Measurements from ENCODE around the gene SFXN1. TPM values are rescaled to one million over a fixed set of nuclear protein-coding genes. Genes with fewer than 3 reads are reported as not detected.

SFXN1 gene
- total and polyA plus RNA-seq, 4 donors, result 47.3 to 241 (median 53.7) TPM

DNA sequence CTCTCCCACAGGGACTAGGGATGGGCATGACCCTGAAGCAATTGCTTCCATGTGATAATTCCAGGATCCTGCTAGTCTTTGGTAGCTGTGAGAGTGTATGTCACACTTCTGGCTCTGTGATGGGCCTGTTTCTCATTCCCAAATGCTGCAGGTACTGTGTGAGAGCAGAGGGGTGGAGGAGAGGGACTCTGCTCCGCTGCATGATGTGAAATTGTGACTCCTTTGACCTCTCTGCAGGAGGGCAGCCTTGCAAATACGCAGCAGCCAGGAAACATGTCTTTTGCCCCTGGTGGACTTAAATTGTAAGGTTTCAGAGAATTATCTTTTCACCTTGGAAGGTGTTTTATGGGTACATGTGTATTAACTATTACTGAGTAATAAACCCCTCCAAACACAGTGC, 61.6 kb downstream of the SFXN1 start:
- no peaks in the 10 kb centered on the region for H3K27me3 ChIP-seq (ENCODE audit: control insufficient read depth in 4 of 4, insufficient read depth in 4 of 4, low read length in 3 of 4)
- no peaks in the 10 kb centered on the region for H3K4me1 ChIP-seq (ENCODE audit: control insufficient read depth in 4 of 4, insufficient read depth in 4 of 4, low read length in 3 of 4)
- no peak for DNase-seq (ENCODE audit: low spot score)
- H3K9ac ChIP-seq (ENCODE audit: low read depth in 1 of 2, low read length in 2 of 2), result no peak overlapping the region
- 84% methylated on average over 2 of the region's 2 CpGs for WGBS
- H3K27ac ChIP-seq (ENCODE audit: low read depth in 1 of 2, low read length in 2 of 2), result no peak overlapping the region
- no peak overlapping the region for H3K4me3 ChIP-seq (ENCODE audit: low read depth in 1 of 3, low read length in 3 of 3)
- TF ChIP-seq GABPA (IDR thresholded peaks at IDR 0.05 in 1 of 2, conservative IDR thresholded peaks at IDR 0.05 in 1 of 2) (no peak), FOXA1 (IDR thresholded peaks at IDR 0.05) (no peak), RAD21 (IDR thresholded peaks at IDR 0.05) (no peak)
- no peaks in the 10 kb centered on the region for H3K36me3 ChIP-seq (ENCODE audit: control insufficient read depth in 4 of 4, insufficient read depth in 3 of 4, low read depth in 1 of 4, low read length in 3 of 4)
- peaks cover 0 to 8% (median 4%) of the 10 kb centered on the region in 4 donors for H3K9me3 ChIP-seq (ENCODE audit: control insufficient read depth in 4 of 4, low read length in 3 of 4)

- peaks cover 0 to 8% (median 4%) of the 10 kb centered on the region in 4 donors for H3K9me3 ChIP-seq (ENCODE audit: control insufficient read depth in 4 of 4, low read length in 3 of 4)
Measured at GRCh38 chr5:175541264-175541663, 62.9 kb downstream of the SFXN1 start.

GRCh38 chr5:175542232-175542965, 64.0 kb downstream of the SFXN1 start:
- H3K27ac ChIP-seq (ENCODE audit: low read depth in 1 of 2, low read length in 2 of 2), result no peak overlapping the region
- DNase-seq (ENCODE audit: low spot score), result no peak
- peaks cover 0 to 7% (median 0%) of the 10 kb centered on the region in 4 donors for H3K27me3 ChIP-seq (ENCODE audit: control insufficient read depth in 4 of 4, insufficient read depth in 4 of 4, low read length in 3 of 4)
- no peaks in the 10 kb centered on the region for H3K36me3 ChIP-seq (ENCODE audit: control insufficient read depth in 4 of 4, insufficient read depth in 3 of 4, low read depth in 1 of 4, low read length in 3 of 4)
- no peaks in the 10 kb centered on the region for H3K4me1 ChIP-seq (ENCODE audit: control insufficient read depth in 4 of 4, insufficient read depth in 4 of 4, low read length in 3 of 4)
- no peak overlapping the region for H3K4me3 ChIP-seq (ENCODE audit: low read depth in 1 of 3, low read length in 3 of 3)
- peaks cover 0 to 8% (median 4%) of the 10 kb centered on the region in 4 donors for H3K9me3 ChIP-seq (ENCODE audit: control insufficient read depth in 4 of 4, low read length in 3 of 4)
- TF ChIP-seq, protein P1, sequence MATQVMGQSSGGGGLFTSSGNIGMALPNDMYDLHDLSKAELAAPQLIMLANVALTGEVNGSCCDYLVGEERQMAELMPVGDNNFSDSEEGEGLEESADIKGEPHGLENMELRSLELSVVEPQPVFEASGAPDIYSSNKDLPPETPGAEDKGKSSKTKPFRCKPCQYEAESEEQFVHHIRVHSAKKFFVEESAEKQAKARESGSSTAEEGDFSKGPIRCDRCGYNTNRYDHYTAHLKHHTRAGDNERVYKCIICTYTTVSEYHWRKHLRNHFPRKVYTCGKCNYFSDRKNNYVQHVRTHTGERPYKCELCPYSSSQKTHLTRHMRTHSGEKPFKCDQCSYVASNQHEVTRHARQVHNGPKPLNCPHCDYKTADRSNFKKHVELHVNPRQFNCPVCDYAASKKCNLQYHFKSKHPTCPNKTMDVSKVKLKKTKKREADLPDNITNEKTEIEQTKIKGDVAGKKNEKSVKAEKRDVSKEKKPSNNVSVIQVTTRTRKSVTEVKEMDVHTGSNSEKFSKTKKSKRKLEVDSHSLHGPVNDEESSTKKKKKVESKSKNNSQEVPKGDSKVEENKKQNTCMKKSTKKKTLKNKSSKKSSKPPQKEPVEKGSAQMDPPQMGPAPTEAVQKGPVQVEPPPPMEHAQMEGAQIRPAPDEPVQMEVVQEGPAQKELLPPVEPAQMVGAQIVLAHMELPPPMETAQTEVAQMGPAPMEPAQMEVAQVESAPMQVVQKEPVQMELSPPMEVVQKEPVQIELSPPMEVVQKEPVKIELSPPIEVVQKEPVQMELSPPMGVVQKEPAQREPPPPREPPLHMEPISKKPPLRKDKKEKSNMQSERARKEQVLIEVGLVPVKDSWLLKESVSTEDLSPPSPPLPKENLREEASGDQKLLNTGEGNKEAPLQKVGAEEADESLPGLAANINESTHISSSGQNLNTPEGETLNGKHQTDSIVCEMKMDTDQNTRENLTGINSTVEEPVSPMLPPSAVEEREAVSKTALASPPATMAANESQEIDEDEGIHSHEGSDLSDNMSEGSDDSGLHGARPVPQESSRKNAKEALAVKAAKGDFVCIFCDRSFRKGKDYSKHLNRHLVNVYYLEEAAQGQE (IDR thresholded peaks at IDR 0.05), result no peak
- no peak for TF ChIP-seq FOXA1 (IDR thresholded peaks at IDR 0.05)
- TF ChIP-seq RXRA (IDR thresholded peaks at IDR 0.05), result no peak
- TF ChIP-seq, protein P2, sequence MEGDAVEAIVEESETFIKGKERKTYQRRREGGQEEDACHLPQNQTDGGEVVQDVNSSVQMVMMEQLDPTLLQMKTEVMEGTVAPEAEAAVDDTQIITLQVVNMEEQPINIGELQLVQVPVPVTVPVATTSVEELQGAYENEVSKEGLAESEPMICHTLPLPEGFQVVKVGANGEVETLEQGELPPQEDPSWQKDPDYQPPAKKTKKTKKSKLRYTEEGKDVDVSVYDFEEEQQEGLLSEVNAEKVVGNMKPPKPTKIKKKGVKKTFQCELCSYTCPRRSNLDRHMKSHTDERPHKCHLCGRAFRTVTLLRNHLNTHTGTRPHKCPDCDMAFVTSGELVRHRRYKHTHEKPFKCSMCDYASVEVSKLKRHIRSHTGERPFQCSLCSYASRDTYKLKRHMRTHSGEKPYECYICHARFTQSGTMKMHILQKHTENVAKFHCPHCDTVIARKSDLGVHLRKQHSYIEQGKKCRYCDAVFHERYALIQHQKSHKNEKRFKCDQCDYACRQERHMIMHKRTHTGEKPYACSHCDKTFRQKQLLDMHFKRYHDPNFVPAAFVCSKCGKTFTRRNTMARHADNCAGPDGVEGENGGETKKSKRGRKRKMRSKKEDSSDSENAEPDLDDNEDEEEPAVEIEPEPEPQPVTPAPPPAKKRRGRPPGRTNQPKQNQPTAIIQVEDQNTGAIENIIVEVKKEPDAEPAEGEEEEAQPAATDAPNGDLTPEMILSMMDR (IDR thresholded peaks at IDR 0.05; ENCODE audit: low read depth, low read length, missing input control), result no peak
- TF ChIP-seq SP1 (IDR thresholded peaks at IDR 0.05), result no peak
- no peak for TF ChIP-seq JUND (IDR thresholded peaks at IDR 0.05)
- 56% methylated on average over 5 of the region's 5 CpGs for WGBS
- no peak overlapping the region for H3K9ac ChIP-seq (ENCODE audit: low read depth in 1 of 2, low read length in 2 of 2)

More at GRCh38 chr5:175541264-175541663, 62.9 kb downstream of the SFXN1 start:
- Histone ChIP-seq H3K9ac (ENCODE audit: low read depth in 1 of 2, low read length in 2 of 2) (no peak overlapping the region), H3K4me1 (ENCODE audit: control insufficient read depth in 4 of 4, insufficient read depth in 4 of 4, low read length in 3 of 4) (no peaks in the 10 kb centered on the region), H3K36me3 (ENCODE audit: control insufficient read depth in 4 of 4, insufficient read depth in 3 of 4, low read depth in 1 of 4, low read length in 3 of 4) (no peaks in the 10 kb centered on the region), H3K4me3 (ENCODE audit: low read depth in 1 of 3, low read length in 3 of 3) (no peak overlapping the region), H3K27me3 (ENCODE audit: control insufficient read depth in 4 of 4, insufficient read depth in 4 of 4, low read length in 3 of 4) (no peaks in the 10 kb centered on the region), H3K27ac (ENCODE audit: low read depth in 1 of 2, low read length in 2 of 2) (no peak overlapping the region)
- DNase-seq (ENCODE audit: low spot score), result no peak
- 61% methylated on average over 4 of the region's 4 CpGs for WGBS
- no peak for TF ChIP-seq FOXA2 (IDR thresholded peaks at IDR 0.05)
- TF ChIP-seq MAX (IDR thresholded peaks at IDR 0.05), result no peak
- TF ChIP-seq TAF1 (conservative IDR thresholded peaks at IDR 0.05), result no peak
- TF ChIP-seq SP1 (IDR thresholded peaks at IDR 0.05), result no peak
- TF ChIP-seq EGR1 (IDR thresholded peaks at IDR 0.05; ENCODE audit: low read depth in 2 of 2), result no peak
- TF ChIP-seq RAD21 (IDR thresholded peaks at IDR 0.05), result no peak

Data from liver (tissue), 9 donors.